SK-N-SH (cell line): ENCODE data around the gene NCAPD3. TPM values are rescaled to one million over a fixed set of nuclear protein-coding genes. Genes with fewer than 3 reads are reported as not detected.

Experiments used
- CTCF ChIA-PET: fragments of 300-600, 350-600 bp; formaldehyde crosslinking; extraction: SDS; loops from one replicate; lab custom pipeline; 2021; lab: Yijun Ruan, JAX
- POLR2A ChIA-PET: fragments of 350-600 bp; sonication (Branson Sonifier 250); formaldehyde crosslinking; extraction: SDS; loops from one replicate; lab custom pipeline; 2020; ENCODE audit warnings: antibody characterized with exemption, inconsistent platforms; lab: Yijun Ruan, JAX
- DNase-seq: peaks from one replicate; pipeline ENCODE4 v3.0.0; 2012
- H2AFZ ChIP-seq: fragments of 200-600 bp; sonication (generic); 2 replicates; pipeline ENCODE4 v1.8.1; 2016; ENCODE audit warnings: antibody characterized with exemption, mild to moderate bottlenecking, low read depth
- H3F3A ChIP-seq: fragments of 200-600 bp; sonication (generic); replicated peaks from 2 replicates; pipeline ENCODE3; 2016; ENCODE audit warnings: antibody characterized with exemption, mild to moderate bottlenecking; ENCODE audit not compliant: insufficient read depth
- H3K27ac ChIP-seq, 2 experiments: fragments of 200-500 bp in 1 of 2; fragments of 200-600 bp in 1 of 2; sonication (Bioruptor generic) in 1 of 2; sonication (generic), shearing (Covaris generic) in 1 of 2; 2 replicates each; pipeline versions ENCODE4 v1.5.1 to v1.6.1; 2014 to 2016; ENCODE audit warnings: low read depth in 2 of 2, inconsistent platforms in 1 of 2, low read length in 1 of 2, mild to moderate bottlenecking in 1 of 2, mixed read lengths in 1 of 2
- H3K27me3 ChIP-seq: fragments of 200-600 bp; sonication (generic), shearing (Covaris generic); 2 replicates; pipeline ENCODE4 v1.6.1; 2016; ENCODE audit warnings: mixed run types; ENCODE audit not compliant: insufficient read depth
- H3K36me3 ChIP-seq, 2 experiments: fragments of 200-500 bp in 1 of 2; fragments of 200-600 bp in 1 of 2; sonication (Bioruptor generic) in 1 of 2; sonication (generic) in 1 of 2; replicated peaks in 1 of 2; 2 replicates each; pipeline versions ENCODE3 to v1.5.1; 2014 to 2016; ENCODE audit warnings: low read length in 1 of 2, mild to moderate bottlenecking in 1 of 2; ENCODE audit not compliant: insufficient read depth in 2 of 2, control insufficient read depth in 1 of 2
- H3K4me1 ChIP-seq, 2 experiments: fragments of 200-500 bp in 1 of 2; fragments of 200-600 bp in 1 of 2; sonication (Bioruptor generic) in 1 of 2; sonication (generic), shearing (Covaris generic) in 1 of 2; 2 replicates each; pipeline versions ENCODE4 v1.5.1 to v1.6.1; 2014 to 2016; ENCODE audit warnings: low read depth in 1 of 2, low read length in 1 of 2, mixed run types in 1 of 2; ENCODE audit not compliant: insufficient read depth in 2 of 2, control insufficient read depth in 1 of 2
- H3K4me2 ChIP-seq: fragments of 200-600 bp; sonication (generic), shearing (Covaris generic); 2 replicates; pipeline ENCODE4 v1.6.1; 2017; ENCODE audit warnings: mixed run types
- H3K4me3 ChIP-seq, 2 experiments: fragments of 200-500 bp in 1 of 2; fragments of 200-600 bp in 1 of 2; sonication (Bioruptor generic) in 1 of 2; sonication (generic), shearing (Covaris generic) in 1 of 2; 2 replicates each; pipeline versions ENCODE4 v1.5.1 to v1.8.1; 2014 to 2016; ENCODE audit warnings: low read depth in 2 of 2, inconsistent platforms in 1 of 2, low read length in 1 of 2, mild to moderate bottlenecking in 1 of 2, mixed read lengths in 1 of 2, moderate library complexity in 1 of 2
- H3K79me2 ChIP-seq: fragments of 200-600 bp; sonication (generic); 2 replicates; pipeline ENCODE4 v1.8.1; 2017; ENCODE audit warnings: mild to moderate bottlenecking; ENCODE audit not compliant: insufficient read depth
- H3K9ac ChIP-seq: fragments of 200-600 bp; sonication (generic); 2 replicates; pipeline ENCODE4 v1.6.1; 2017; ENCODE audit warnings: mixed run types
- H3K9me2 ChIP-seq: fragments of 200-600 bp; sonication (generic); 2 replicates; pipeline ENCODE4 v1.6.1; 2017; ENCODE audit warnings: mixed run types
- H3K9me3 ChIP-seq: fragments of 200-600 bp; sonication (generic); 2 replicates; pipeline ENCODE4 v1.6.1; 2017; ENCODE audit warnings: mixed run types, mild to moderate bottlenecking, moderate library complexity
- H4K20me1 ChIP-seq: fragments of 200-600 bp; sonication (generic); 2 replicates; pipeline ENCODE4 v1.6.1; 2017; ENCODE audit warnings: mild to moderate bottlenecking, mixed run types; ENCODE audit not compliant: insufficient read depth
- CHD2 ChIP-seq: fragments of 150-350 bp; IDR thresholded peaks from 2 replicates; pipeline ENCODE4 v1.6.1; 2018; ENCODE audit warnings: low read length; ENCODE audit not compliant: partially characterized antibody
- ELF1 ChIP-seq: IDR thresholded peaks from 2 replicates; pipeline ENCODE4 v1.4.0; 2012
- EP300 ChIP-seq, 2 experiments: IDR thresholded peaks; 2 replicates each; pipeline versions ENCODE4 v1.4.0 to v1.6.1; 2012; ENCODE audit warnings: borderline replicate concordance in 1 of 2, low read depth in 1 of 2, low read length in 1 of 2
- FOXJ3 ChIP-seq: sonication (generic); formaldehyde crosslinking; IDR thresholded peaks from 2 replicates; pipeline ENCODE4 v1.5.1; 2020; ENCODE audit warnings: mild to moderate bottlenecking, missing genetic modification reagents
- FOXM1 ChIP-seq: IDR thresholded peaks from 2 replicates; pipeline ENCODE4 v1.4.0; 2012; ENCODE audit warnings: low read depth, mild to moderate bottlenecking
- GABPA ChIP-seq: IDR thresholded peaks from 2 replicates; pipeline ENCODE4 v1.4.0; 2012; ENCODE audit warnings: low read depth, mild to moderate bottlenecking
- IRF3 ChIP-seq: fragments of 150-350 bp; IDR thresholded peaks from 2 replicates; pipeline ENCODE4 v1.6.1; 2016; ENCODE audit warnings: mild to moderate bottlenecking, low read depth, low read length
- MEF2A ChIP-seq: IDR thresholded peaks from 2 replicates; pipeline ENCODE4 v1.4.0; 2012; ENCODE audit warnings: low read depth, borderline replicate concordance
- POLR2AphosphoS5 ChIP-seq: IDR thresholded peaks from 2 replicates; pipeline ENCODE4 v1.6.1; 2012; ENCODE audit warnings: low read depth, low read length
- RAD21 ChIP-seq: IDR thresholded peaks from 2 replicates; pipeline ENCODE4 v1.6.1; 2012; ENCODE audit warnings: mild to moderate bottlenecking, low read length
- REST ChIP-seq: IDR thresholded peaks from 2 replicates; pipeline ENCODE4 v1.6.1; 2012; ENCODE audit warnings: mild to moderate bottlenecking, low read depth, low read length, moderate library complexity
- RFX5 ChIP-seq: IDR thresholded peaks from 2 replicates; pipeline ENCODE4 v1.6.1; 2012; ENCODE audit warnings: mild to moderate bottlenecking, improper control_type of control experiment, low read length
- SIN3A ChIP-seq: IDR thresholded peaks from 2 replicates; pipeline ENCODE4 v1.6.1; 2012; ENCODE audit warnings: low read depth, mild to moderate bottlenecking, low read length, moderate library complexity, borderline replicate concordance
- TAF1 ChIP-seq: IDR thresholded peaks from 2 replicates; pipeline ENCODE4 v1.6.1; 2012; ENCODE audit warnings: low read depth, mild to moderate bottlenecking, low read length, moderate library complexity, borderline replicate concordance
- TCF12 ChIP-seq: IDR thresholded peaks from 2 replicates; pipeline ENCODE4 v1.4.0; 2012
- TEAD4 ChIP-seq: IDR thresholded peaks from 2 replicates; pipeline ENCODE4 v1.4.0; 2012; ENCODE audit warnings: mild to moderate bottlenecking, borderline replicate concordance; ENCODE audit not compliant: insufficient read depth
- USF1 ChIP-seq: IDR thresholded peaks from 2 replicates; pipeline ENCODE4 v1.4.0; 2012; ENCODE audit warnings: low read depth, borderline replicate concordance
- WGBS: methylation state at CpG from one replicate; pipeline ENCODE4 v1.1.6; 2017; ENCODE audit warnings: low lambda C conversion rate; 5-methylcytosine and 5-hydroxymethylcytosine counted together
- polyA plus RNA-seq, 3 experiments: library from polyadenylated mRNA; depleted of rRNA; stranded (reverse); fragments of >200 nt; gene quantifications; 2 replicates each; pipeline ENCODE4 v1.2.3, GENCODE V29; 2012
- TF ChIP-seq, protein P1 (sequence below): IDR thresholded peaks from 2 replicates; pipeline ENCODE4 v1.4.0; 2012; ENCODE audit warnings: low read depth
- TF ChIP-seq, protein P2 (sequence below): IDR thresholded peaks from 2 replicates; pipeline ENCODE4; 2012
- TF ChIP-seq, protein P3 (sequence below): fragments of 150-350 bp; IDR thresholded peaks from 2 replicates; pipeline ENCODE4 v1.6.1; 2017; ENCODE audit warnings: antibody characterized with exemption, low read length, low read depth, borderline replicate concordance

NCAPD3 gene
- polyA plus RNA-seq, 1 of the 3 experiments (the other 2 are of a cell fraction) = 19.5 TPM

GRCh38 chr11:134243913-134244312 is 20.1 kb upstream of the NCAPD3 start:
- Histone ChIP-seq H3K4me3 (no peak overlapping the region), H3K27ac (no peak overlapping the region), H3K9me3 (no peaks in the 10 kb centered on the region), H3K27me3 (no peaks in the 10 kb centered on the region), H3K4me1 (peaks cover 0 to 3% of the 10 kb centered on the region in 2 experiments; a peak in 1 of 4 replicates), H3K79me2 (0 out of 2 replicates have a peak, but pooled peaks cover 5% of the 10 kb centered on the region), H3K9ac (no peak overlapping the region), H3K36me3 (peaks cover 35 to 93% of the 10 kb centered on the region in 2 experiments), H3F3A (no peaks in the 10 kb centered on the region), H4K20me1 (no peaks in the 10 kb centered on the region), H3K9me2 (no peaks in the 10 kb centered on the region), H3K4me2 (no peak overlapping the region), H2AFZ (no peak overlapping the region)
- TF ChIP-seq, protein P1, sequence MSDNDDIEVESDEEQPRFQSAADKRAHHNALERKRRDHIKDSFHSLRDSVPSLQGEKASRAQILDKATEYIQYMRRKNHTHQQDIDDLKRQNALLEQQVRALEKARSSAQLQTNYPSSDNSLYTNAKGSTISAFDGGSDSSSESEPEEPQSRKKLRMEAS = no peak
- TF ChIP-seq, protein P2, sequence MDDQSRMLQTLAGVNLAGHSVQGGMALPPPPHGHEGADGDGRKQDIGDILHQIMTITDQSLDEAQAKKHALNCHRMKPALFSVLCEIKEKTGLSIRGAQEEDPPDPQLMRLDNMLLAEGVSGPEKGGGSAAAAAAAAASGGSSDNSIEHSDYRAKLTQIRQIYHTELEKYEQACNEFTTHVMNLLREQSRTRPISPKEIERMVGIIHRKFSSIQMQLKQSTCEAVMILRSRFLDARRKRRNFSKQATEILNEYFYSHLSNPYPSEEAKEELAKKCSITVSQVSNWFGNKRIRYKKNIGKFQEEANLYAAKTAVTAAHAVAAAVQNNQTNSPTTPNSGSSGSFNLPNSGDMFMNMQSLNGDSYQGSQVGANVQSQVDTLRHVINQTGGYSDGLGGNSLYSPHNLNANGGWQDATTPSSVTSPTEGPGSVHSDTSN = no peak
- TF ChIP-seq IRF3 (no peak), GABPA (no peak), USF1 (no peak), MEF2A (no peak), RFX5 (no peak), ELF1 (no peak), FOXJ3 (CRISPR knock-in tag) (no peak), REST (no peak), SIN3A (no peak), POLR2AphosphoS5 (no peak), RAD21 (no peak), TEAD4 (no peak), CHD2 (no peak), FOXM1 (no peak), EP300 (IDR thresholded peaks at IDR 0.05; ENCODE audit: borderline replicate concordance in 1 of 2, low read depth in 1 of 2, low read length in 1 of 2) (no peak), TCF12 (no peak), TAF1 (no peak)
- TF ChIP-seq, protein P3, sequence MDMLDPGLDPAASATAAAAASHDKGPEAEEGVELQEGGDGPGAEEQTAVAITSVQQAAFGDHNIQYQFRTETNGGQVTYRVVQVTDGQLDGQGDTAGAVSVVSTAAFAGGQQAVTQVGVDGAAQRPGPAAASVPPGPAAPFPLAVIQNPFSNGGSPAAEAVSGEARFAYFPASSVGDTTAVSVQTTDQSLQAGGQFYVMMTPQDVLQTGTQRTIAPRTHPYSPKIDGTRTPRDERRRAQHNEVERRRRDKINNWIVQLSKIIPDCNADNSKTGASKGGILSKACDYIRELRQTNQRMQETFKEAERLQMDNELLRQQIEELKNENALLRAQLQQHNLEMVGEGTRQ = no peak
- CTCF ChIA-PET = interaction anchor here (0.5 to 3.2 kb wide), 14 partner anchors 10 to 194 kb away, joined by 3 to 14 read pairs (median 4); partner anchors contain the start of genes ACAD8, NCAPD3, THYN1 and VPS26B
- DNase-seq = no peak
- WGBS = 100% methylated on average over 3 of the region's 4 CpGs
- POLR2A ChIA-PET = no interaction called here
